H54 (cell line): ENCODE measurements around the gene MLYCD.

ENCODE experiments used
- DNase-seq: peaks from one replicate; pipeline ENCODE4 v3.0.0; 2011; ENCODE audit warnings: low spot score, mixed read lengths; ENCODE audit not compliant: insufficient read length
- FAIRE-seq: peaks from 3 replicates; lab custom pipeline; 2011; peaks lifted over from hg19 to GRCh38; lab: Jason Lieb, UNC
- POLR2A ChIP-seq: IDR thresholded peaks from 2 replicates; pipeline ENCODE4 v1.6.1; 2011; ENCODE audit warnings: low read depth, mild to moderate bottlenecking, low read length

Gene MLYCD

DNA sequence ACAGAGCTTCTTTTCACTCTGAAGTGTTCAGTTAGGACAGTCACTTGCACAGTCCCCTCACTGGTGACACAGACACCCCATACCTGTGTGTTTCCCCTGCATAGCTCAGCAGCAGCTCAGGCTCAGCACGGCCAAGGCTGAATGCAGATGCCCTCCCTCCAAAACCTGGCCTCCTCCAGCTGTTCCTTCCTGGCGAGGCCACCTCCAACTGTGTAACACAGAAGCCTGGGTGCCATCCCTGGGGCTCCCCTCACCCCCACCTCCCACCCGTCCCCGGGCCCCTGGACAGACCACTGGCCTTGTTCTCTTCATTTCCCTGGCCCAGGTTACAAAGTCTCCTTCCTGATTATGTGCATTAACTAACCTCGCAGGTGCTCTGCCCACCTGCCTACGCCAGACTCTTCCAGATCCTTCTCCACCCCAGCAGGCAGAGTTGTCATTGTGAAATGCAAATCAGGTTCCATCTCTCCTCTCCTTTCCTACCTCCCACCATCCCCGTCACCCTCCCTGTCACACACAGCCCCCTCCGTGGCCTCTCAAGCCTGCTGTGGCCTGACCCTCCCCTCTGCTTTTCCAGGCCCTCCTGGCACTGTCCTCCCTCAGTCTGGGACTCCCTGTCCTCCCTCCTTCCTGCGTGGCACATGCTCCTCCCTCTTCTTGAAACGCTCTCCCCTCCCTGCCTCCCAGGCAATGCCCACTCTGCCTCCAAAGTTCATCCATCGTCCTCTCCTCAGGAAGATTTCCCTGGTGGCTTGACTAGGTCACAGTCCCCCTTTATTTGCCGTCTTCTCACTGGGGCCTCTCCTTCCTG lies 26.4 kb downstream of the MLYCD start:
- DNase-seq: no peak
- no peak for TF ChIP-seq POLR2A
- no peak for FAIRE-seq

DNA sequence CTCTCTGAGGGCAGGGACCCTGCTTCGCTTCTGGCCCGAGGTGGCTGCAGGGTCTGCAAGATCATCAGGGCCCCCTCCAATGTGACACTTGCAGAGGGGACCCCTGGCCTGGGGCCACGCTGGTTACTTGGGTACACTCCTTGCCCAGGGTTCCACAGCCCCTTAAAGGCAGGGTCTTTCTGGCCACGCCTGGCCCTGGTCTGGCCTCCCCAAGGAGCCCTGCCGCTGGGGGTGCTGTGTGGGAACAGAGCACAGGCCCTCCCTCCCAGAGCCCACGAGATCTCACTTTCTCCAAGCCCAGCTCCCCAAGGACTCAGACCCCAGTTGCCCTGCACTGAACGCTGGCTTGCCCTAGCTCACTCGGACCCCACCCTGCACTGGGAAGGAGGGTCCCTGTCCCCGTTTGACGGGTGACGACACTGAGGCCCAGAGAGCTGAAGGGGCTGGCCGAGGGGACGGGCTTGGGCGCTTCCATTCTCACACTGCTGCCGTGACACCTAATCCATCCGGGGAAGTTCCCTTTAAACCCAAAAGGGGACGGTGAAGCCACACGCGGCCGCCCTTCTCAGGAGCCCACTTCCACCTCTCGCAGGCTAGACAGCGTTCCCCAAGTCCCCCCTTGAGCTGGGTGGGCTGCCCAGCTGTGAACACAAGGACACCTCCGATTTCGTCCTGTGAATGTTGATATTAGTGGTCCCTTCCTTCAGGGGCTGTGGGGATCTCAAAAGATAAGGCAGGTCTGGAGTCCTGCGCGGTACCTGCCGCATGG lies 27.2 kb downstream of the MLYCD start:
- DNase-seq (no peak), FAIRE-seq (no peak)
- no peak for TF ChIP-seq POLR2A

DNA sequence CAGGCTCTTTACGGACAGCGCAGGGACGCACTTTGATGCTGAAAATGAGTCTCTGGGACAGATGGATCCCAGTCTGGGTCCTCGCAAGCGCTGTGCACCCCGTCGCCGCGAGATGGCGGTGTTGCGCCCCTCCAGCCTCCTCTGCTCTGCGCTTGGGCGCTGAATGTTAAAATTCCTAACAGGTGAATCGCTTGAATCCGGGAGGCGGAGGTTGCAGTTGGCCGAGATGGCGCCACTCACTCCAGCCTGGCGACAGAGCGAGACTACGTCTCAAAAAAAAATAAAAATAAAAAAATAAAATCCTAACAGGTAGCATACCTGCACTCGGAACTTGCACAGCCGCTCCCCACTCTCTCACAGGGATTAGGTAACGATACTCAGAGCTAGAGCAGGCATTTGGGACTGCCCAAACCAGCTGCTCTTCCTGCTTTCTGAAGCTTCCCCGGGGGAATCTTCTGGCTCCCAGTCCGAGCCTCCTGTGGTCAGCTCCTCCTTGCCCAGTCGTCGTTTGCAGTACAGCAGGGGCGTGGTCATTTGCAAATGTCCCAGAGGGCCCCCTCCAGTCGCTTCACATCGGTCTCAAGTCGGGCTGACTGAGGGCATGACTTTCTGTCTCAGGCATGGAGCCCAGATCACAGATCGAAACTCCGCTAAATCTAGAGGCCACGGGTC lies 27.9 kb downstream of the MLYCD start:
- DNase-seq: peak; percentile 92
- no peak for TF ChIP-seq POLR2A
- FAIRE-seq: no peak

GRCh38 chr16:83928341-83929055 lies 29.6 kb downstream of the MLYCD start:
- FAIRE-seq: no peak
- peak; percentile 63 for DNase-seq
- TF ChIP-seq POLR2A: no peak

DNA sequence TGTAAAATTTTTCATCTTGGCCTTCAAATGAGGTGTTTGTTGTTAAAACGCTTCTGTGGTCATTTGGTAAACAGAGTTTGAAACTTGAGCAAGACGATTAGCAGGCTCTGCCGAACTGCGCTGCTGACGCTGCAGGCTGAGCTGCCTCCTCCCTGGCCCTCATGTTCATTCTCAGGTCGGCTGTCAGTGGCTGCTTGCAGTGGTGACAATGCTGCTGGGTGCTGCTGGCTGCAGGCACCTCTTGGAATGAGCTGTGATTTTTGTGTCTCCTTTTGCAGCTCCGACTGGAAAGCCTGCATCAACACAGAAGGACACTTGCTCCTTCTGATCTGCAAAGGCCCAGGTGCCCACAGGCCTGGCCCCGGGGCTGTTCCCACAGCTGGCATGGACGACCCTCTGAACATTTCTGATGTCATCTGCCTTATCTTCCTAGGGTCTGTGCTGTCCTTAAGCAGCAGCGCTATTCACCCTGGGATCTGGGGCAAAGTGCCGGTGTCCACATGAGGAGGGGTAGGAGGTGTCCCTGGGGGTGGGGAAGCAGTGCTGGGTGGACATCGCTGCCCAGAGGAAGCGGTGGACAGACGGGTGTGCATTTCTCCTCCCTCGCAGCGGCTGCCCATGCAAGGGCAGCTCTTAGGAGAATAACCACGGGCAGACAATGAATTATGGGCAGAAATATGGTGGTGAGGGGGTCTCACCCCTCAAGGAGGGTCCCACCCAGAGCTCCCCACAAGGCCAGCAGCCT lies 31.1 kb downstream of the MLYCD start:
- no peak for FAIRE-seq
- DNase-seq: no peak
- no peak for TF ChIP-seq POLR2A

- TF ChIP-seq POLR2A: no peak
- no peak for FAIRE-seq
- DNase-seq: no peak
Observed at GRCh38 chr16:83930730-83931500, 32.0 kb downstream of the MLYCD start.

DNA sequence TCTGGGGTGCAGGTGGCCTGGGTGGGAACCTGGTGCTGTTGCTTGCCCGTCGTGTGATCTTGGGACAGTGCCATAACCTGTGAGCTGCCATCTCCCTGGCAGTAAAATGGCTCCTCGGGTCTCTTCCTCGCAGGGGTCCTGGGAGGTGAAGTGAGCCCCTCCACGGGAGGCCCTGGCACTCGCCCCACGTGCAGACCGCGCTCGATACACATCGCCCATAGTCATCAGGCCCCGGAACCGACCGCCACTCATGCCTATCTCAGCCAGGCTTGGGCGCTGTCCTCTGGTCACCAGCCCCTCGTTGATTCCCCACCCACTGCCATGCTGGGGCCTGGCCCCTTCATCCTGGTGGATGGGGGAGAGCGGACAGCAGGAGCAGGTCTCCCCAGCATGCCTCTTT lies 32.6 kb downstream of the MLYCD start:
- FAIRE-seq: no peak
- no peak for TF ChIP-seq POLR2A
- DNase-seq: no peak

GRCh38 chr16:83932304-83932703 lies 33.4 kb downstream of the MLYCD start:
- FAIRE-seq (no peak), DNase-seq (no peak)
- TF ChIP-seq POLR2A: no peak

DNA sequence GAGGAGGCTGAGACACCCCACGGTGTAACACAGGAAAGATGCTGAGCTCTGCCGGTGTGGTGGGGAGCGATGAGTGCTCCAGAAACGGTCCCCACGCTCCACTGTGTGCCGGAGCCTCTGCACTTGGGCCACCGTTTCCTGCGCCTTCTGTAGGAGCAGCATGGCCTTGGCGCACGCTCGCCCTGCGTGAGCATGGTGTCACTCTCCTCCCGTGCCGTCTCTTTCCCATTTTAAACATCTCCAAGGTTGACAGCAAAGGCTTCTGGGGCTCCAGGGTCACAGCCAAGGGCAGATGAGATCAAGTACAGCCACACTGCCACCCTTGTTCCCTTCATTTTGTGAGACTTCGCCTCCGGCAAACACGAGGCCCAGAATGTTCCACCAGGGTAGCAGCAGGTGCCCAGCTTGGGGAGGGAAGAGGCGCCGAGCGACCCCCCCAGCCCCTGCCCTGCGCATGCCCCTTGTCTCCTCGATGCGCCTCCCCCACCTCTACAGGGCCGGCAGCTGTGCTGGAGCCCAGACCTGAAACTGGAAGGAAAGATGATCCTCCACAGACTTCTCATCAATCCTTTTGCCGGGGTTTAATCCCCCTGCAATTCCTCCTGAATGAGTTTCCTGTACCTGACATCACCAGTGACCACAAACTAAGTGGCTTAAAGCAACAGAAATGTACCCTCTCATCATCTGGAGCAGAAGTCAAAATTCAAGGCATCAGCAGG lies 34.2 kb downstream of the MLYCD start:
- FAIRE-seq (no peak), DNase-seq (no peak)
- TF ChIP-seq POLR2A: no peak

DNA sequence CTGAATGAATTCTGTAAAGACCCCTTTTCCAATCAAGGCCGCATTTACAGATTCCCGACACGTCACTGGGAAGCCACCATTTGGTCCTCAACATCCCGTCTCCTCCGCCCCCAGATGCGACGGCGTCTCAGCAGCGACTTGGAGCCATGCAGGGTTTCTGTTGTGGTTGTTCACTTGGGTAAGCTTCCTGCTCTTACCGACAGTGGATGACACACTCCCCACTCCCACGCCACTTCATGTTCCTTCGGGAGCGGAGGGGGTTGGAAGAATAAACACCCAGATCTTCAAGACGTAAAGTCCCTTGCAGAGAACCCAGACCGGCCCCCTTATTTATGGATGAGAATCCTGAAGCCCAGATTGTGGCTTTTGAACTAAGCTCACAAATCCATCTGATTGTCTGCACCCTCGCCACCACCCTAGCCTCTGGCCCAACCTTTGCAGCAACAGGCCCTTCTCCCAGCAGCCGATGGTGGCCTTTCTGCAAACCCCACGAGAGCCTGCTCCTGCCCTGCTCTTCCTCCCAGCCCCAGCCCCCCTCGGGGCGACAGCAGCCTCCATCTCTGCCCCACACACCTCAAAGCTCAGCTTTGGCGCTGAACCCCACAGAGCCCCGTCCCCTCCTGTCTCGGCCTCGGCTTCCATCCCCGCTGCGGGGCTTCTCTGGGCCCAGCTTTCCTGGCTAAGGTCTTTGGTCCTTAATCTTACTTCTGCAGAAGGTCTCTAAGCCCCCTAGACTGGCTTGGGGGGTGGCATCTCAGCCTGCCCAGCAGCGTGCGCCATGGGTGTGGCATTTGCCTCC lies 35.2 kb downstream of the MLYCD start:
- DNase-seq (no peak), FAIRE-seq (no peak)
- no peak for TF ChIP-seq POLR2A

GRCh38 chr16:83934684-83934977 lies 35.7 kb downstream of the MLYCD start:
- DNase-seq (no peak), FAIRE-seq (no peak)
- TF ChIP-seq POLR2A: no peak
